Measurements from ENCODE around the gene ASB3.
"Not testable (repeated sequence)": the region's sequence is repeated elsewhere in the genome, so short reads cannot be mapped to it uniquely, and the experiment has no call there.

Gene ASB3

GRCh38 chr2:53668624-53669026 lies 118.1 kb downstream of the ASB3 start:
- Histone ChIP-seq H3K4me3 (ENCODE audit: low read depth, low read length) (no peak overlapping the region), H3K27ac (ENCODE audit: extremely low read depth, low read depth, low read length) (no peak overlapping the region), H3K4me1 (ENCODE audit: control insufficient read depth, insufficient read depth, low read length) (no peaks in the 10 kb centered on the region), H3K36me3 (ENCODE audit: control insufficient read depth in 2 of 2, insufficient read depth in 1 of 2, low read length in 2 of 2) (no peaks in the 10 kb centered on the region), H3K9me3 (ENCODE audit: control insufficient read depth, insufficient read depth, low read depth, low read length) (no peaks in the 10 kb centered on the region)
- CTCF ChIA-PET: no interaction called here
- POLR2A ChIA-PET: no interaction called here
- TF ChIP-seq ZFHX2 (tag by site-specific recombination; conservative IDR thresholded peaks at IDR 0.05) (0 out of 2 replicates have a peak, but pooled peaks have one; percentile 28), ZBTB21 (tag by site-specific recombination; IDR thresholded peaks at IDR 0.05) (peak; percentile 45; the same call in 1 of the 2 replicates), EGR2 (tag by site-specific recombination; IDR thresholded peaks at IDR 0.05; ENCODE audit: low read depth) (peak; percentile 9; the same call in 1 of the 2 replicates), ZNF677 (tag by site-specific recombination; IDR thresholded peaks at IDR 0.05) (no peak), ATF2 (tag by site-specific recombination; IDR thresholded peaks at IDR 0.05; ENCODE audit: low read depth) (0 out of 2 replicates have a peak, but pooled peaks have one; percentile 9), ZNF394 (tag by site-specific recombination; IDR thresholded peaks at IDR 0.05; ENCODE audit: borderline replicate concordance) (no peak)

GRCh38 chr2:53667130-53667529 lies 119.6 kb downstream of the ASB3 start:
- H3K4me3 ChIP-seq (ENCODE audit: low read depth, low read length); H3K36me3 ChIP-seq (ENCODE audit: control insufficient read depth in 2 of 2, insufficient read depth in 1 of 2, low read length in 2 of 2); POLR2A ChIA-PET; H3K4me1 ChIP-seq (ENCODE audit: control insufficient read depth, insufficient read depth, low read length); CTCF ChIA-PET; H3K9me3 ChIP-seq (ENCODE audit: control insufficient read depth, insufficient read depth, low read depth, low read length); H3K27ac ChIP-seq (ENCODE audit: extremely low read depth, low read depth, low read length): not testable (repeated sequence)
- peak; percentile 78 for TF ChIP-seq ZNF146 (tag by site-specific recombination; IDR thresholded peaks at IDR 0.05)

GRCh38 chr2:53660886-53661285 lies 125.9 kb downstream of the ASB3 start:
- ChIA-PET CTCF (interaction anchor here (0.7 kb wide), 1 partner anchor 28 kb away, joined by 3 read pairs; no protein-coding TSS in a partner anchor), POLR2A (no interaction called here)

GRCh38 chr2:53658474-53658873 lies 128.3 kb downstream of the ASB3 start:
- H3K27ac ChIP-seq (ENCODE audit: extremely low read depth, low read depth, low read length); H3K4me1 ChIP-seq (ENCODE audit: control insufficient read depth, insufficient read depth, low read length); POLR2A ChIA-PET; H3K4me3 ChIP-seq (ENCODE audit: low read depth, low read length); H3K36me3 ChIP-seq (ENCODE audit: control insufficient read depth in 2 of 2, insufficient read depth in 1 of 2, low read length in 2 of 2); H3K9me3 ChIP-seq (ENCODE audit: control insufficient read depth, insufficient read depth, low read depth, low read length): not testable (repeated sequence)
- CTCF ChIA-PET: interaction anchor here (0.6 kb wide), 1 partner anchor 601 kb away, joined by 3 read pairs; no protein-coding TSS in a partner anchor

More at GRCh38 chr2:53660886-53661285, 125.9 kb downstream of the ASB3 start:
- Histone ChIP-seq H3K27ac (ENCODE audit: extremely low read depth, low read depth, low read length) (no peak overlapping the region), H3K36me3 (ENCODE audit: control insufficient read depth in 2 of 2, insufficient read depth in 1 of 2, low read length in 2 of 2) (no peaks in the 10 kb centered on the region; a peak in 1 of 3 replicates), H3K4me1 (ENCODE audit: control insufficient read depth, insufficient read depth, low read length) (no peaks in the 10 kb centered on the region), H3K9me3 (ENCODE audit: control insufficient read depth, insufficient read depth, low read depth, low read length) (no peaks in the 10 kb centered on the region), H3K4me3 (ENCODE audit: low read depth, low read length) (no peak overlapping the region)
- no peak for TF ChIP-seq MEIS1 (CRISPR knock-in tag; IDR thresholded peaks at IDR 0.05; ENCODE audit: borderline replicate concordance)
- TF ChIP-seq ZNF175 (tag by site-specific recombination; IDR thresholded peaks at IDR 0.05): no peak
- no peak for TF ChIP-seq ZNF645 (tag by site-specific recombination; IDR thresholded peaks at IDR 0.05)
- no peak for TF ChIP-seq CTCF (tag by site-specific recombination; IDR thresholded peaks at IDR 0.05)
- no peak for TF ChIP-seq ZNF701 (tag by site-specific recombination; IDR thresholded peaks at IDR 0.05)
- no peak for TF ChIP-seq ZFP41 (tag by site-specific recombination; IDR thresholded peaks at IDR 0.05; ENCODE audit: borderline replicate concordance)
- TF ChIP-seq ZNF248 (tag by site-specific recombination; IDR thresholded peaks at IDR 0.05): no peak
- TF ChIP-seq ZNF776 (tag by site-specific recombination; IDR thresholded peaks at IDR 0.05; ENCODE audit: borderline replicate concordance): no peak
- no peak for TF ChIP-seq ZNF211 (tag by site-specific recombination; IDR thresholded peaks at IDR 0.05; ENCODE audit: low read depth)
- TF ChIP-seq YY2 (tag by site-specific recombination; IDR thresholded peaks at IDR 0.05): no peak
- no peak for TF ChIP-seq ZFP3 (tag by site-specific recombination; IDR thresholded peaks at IDR 0.05; ENCODE audit: low read depth)
- no peak for TF ChIP-seq ZNF544 (tag by site-specific recombination; IDR thresholded peaks at IDR 0.05)
- TF ChIP-seq ZNF280C (tag by site-specific recombination; IDR thresholded peaks at IDR 0.05): no peak
- TF ChIP-seq ZNF48 (tag by site-specific recombination; IDR thresholded peaks at IDR 0.05): no peak
- no peak for TF ChIP-seq ZNF707 (tag by site-specific recombination; IDR thresholded peaks at IDR 0.05)
- no peak for TF ChIP-seq SP3 (tag by site-specific recombination; IDR thresholded peaks at IDR 0.05)
- no peak for TF ChIP-seq ZFP69B (tag by site-specific recombination; IDR thresholded peaks at IDR 0.05)
- TF ChIP-seq OSR2 (tag by site-specific recombination; IDR thresholded peaks at IDR 0.05): no peak
- TF ChIP-seq ZNF76 (tag by site-specific recombination; IDR thresholded peaks at IDR 0.05; ENCODE audit: borderline replicate concordance, low read depth): no peak

All from HEK293 (cell line).